HG03565 (cell line): ENCODE results near the gene CUEDC2.

Experiments
- ATAC-seq: cut with Tn5 transposase; IDR thresholded peaks from one replicate; pipeline ENCODE4 v1.9.1; 2021; ENCODE audit warnings: mild to moderate bottlenecking, moderate library complexity; ENCODE audit not compliant: unreplicated experiment

Gene CUEDC2

DNA sequence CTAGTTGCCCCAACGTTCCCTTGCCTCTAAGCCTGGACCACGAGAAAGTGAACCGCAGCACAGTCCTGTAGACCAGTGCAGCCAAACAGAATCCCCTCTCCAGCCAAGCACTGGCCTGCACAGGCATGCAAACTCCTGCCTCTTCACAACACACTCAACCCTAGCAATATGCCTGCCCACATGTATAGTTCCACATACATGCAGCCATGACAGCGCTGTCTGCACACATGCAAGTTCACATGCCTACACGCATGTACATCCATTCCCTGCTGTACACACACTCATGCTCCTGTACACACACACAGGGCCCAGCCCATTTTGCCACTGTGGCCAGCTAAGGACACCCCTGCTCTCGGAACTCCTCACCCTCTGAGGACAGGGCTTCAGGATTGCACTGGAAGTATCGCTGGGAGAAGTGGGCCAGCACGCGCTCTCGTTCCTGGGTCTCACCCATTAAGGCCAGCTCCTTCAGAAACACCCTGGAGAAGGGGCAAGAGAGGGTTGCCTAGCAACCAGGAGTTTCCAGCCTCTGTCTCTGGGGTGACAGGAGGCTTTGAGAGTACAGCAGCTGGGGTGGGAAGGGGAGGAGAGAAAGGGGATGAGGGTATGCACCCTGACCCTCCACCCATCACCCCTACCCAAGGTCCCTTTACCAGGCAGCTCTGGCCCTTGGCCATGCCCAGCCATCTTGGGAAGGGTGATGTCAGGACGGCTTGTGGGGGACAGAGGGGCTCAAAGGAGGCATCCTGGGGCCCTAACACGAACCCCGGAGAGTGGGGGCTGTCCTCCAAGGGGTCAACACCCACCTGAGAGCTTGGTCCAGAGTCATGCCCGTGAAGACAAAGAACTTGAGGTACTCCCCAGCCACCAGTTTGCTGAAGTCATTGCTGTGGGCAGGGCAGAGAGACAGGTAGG, 20.8 kb downstream of the CUEDC2 start:
- ATAC-seq = no peak

DNA sequence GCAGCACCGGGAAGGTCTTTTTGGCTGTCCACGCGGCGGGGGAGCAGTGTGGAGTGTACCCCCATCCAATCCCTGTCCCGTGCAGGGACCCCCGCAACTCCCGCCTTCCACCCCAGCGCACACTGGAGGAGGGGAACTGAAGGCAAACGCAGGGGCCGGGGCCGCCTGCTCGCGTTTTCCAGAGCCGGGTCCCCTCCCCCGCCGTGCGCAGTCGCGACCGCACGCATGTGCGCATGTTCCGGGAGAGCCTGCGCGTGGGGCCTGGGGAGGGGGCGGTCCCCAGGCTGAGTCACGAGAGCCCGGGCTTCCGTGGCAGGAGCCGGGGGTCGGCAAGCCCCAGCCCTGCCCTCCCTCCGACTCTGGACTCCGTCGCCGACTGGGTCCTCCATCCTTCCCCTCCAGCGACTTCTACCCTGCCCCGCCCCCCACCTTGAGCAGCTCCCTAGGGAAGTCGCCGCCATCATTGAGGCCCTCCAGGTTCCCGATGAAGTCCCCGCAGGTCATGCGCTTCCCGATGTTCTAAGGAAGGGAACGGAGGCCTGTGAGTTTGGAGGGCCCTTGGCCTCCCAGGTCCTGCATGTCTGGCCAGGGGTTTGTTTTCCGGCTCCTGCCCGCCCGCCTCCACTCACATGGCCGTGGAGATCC, 21.8 kb downstream of the CUEDC2 start:
- ATAC-seq = no peak

DNA sequence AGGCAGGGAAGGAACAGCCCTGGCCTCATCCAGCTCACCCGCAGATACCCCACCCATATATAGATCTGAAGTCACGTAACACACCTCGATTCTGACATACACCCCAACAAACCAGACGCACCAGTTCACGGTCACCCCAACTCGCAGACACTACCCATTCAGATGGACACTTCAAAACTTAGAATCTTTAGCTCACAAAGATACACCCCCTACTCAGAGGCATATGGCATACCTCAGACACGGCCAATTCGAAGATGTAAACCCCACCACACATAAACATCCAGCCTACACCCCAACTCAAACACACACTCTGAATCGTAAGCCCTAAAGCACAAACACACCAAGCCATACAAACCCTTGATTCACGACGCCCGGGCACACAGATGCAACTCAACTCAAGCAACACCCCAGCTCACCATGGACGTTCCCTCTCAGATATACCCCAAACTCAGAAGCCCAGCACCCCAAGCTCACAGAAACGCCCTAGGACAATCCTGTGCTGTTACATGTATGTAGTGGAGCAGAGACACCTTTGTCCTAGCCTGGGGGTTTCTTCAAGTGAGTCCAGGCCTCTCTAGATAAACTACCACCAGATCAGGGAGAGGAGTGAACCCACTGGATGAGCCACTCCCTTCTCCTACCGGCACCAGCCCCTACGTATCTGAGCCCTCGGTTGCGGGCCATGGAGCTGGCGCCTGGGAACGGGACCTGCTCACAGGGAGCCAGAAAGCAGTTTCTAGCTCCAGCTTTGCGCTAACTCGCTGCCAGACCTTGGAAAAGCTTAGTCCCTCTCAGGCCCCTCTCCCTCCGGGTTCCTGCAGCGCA, 22.6 kb downstream of the CUEDC2 start:
- ATAC-seq = no peak

DNA sequence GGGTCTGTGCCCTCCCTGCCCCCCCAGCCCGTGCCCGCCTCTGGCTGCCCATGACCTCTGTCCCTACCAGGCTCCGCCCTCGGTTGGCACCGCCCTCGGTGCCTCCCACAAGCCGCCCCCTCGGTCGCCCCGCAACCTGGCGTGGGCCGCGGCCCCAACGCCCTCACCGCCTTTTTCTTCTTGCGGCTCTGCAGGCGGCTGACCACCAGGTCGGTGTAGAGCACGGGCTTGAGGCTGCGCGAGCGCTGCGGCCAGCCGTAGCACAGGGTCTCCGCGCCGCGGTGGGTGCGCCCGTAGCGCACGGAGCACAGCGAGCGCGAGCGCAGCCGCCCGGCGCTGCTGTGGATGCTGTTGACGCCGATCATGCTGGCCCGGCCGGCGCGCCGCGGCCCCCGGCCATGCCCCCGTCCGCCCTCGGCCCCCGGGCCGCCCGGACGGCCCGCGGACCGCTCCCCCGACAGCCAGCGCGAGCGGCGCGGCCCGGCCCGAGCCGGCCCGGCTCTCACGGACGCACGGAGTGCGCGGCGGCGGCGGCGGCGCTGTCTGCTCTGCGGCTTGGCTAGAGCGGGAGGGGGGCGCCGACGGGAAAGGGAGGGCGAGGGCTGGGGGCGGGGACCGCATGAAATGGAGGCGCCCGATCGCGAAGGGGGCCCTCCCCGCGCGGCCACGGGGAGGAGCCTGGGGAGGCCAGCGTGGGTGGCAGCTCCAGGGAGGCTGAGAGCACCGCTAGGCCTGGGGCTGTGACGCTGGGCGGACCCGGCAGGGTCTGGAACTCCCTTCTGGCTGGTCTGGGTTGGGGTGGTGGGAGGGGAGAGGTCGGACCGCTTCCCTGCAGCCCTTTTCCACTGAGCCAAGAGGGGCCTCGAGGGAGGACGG, 23.4 kb downstream of the CUEDC2 start:
- no peak for ATAC-seq

DNA sequence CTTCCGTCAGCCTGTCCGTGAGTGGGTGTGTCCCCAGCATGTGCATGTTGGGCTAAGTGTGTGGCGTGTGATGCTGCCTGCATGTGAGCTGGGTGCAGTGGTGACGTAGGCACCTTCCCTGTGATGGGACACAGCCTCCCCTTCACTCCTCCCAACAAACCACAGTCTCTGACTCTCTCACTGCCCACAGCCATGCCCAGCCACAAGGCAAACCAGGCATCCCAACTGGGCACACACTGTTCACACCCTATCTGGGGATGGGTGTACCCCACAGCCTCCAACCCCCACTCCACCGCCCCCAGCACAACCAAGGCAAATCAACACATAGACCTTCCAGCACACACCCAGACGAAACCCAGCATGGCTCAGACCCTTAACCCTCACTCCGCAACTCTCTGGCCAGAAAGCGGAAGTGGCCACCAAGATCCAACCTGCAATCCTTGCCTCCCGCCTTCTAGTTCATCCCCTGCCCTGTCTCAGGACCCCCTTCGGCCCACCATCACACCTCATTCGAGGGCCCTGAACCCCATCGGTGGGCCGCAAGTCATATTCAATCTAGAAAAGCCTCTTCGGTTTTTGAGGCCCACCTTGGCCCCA, 24.1 kb downstream of the CUEDC2 start:
- no peak for ATAC-seq

DNA sequence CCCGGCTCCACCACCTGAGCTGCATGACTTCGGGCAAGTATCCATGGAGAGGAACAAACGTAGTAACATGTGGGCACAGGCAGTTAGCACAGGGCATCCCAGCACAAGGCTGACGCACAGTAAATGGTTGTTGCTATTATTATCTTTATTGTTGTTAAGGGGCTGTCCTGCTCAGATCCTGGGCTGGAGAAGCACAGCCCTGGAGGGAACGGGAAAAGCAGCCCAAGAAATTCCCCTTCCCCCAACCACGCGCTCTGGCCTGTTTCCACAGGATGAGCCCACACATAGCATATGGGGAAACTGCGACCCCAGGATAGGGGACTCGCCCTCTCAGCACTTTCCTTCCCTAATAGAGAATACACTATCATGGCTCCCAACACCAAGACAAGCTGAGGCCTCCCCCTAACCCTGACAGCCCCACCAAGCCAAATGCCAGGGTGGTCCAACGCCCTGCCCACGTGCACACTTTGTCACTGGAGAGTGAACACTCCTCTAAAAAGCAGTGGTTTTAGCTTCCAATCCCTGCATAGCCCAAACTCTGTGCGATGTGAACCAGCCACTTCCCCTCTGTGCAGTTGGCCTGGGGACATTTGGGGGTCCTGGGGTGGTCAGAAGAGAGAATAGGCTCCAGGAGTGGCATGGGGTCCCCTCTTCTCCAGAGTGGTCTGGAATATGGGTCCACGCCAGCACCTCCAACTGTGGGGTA, 24.8 kb downstream of the CUEDC2 start:
- ATAC-seq = no peak

DNA sequence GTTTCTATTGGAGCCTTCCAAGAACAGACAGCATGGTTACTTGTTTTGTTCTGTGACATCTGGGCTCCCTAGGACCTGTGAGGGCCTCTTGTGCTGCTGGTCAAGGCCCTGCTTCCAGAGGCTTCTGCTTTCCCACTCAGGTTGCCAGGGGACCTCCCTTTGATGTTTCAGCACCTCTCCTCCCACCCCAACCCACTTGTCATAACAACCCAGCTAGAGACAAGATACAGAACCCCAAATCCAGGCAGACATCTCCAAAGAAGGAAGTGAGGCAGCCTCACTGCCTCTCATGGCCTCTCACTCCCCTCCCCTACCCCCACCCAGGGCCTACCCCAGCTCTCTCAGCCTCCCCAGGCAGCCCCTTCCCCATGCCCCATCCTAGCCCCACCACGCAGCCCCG, 25.6 kb downstream of the CUEDC2 start:
- no peak for ATAC-seq

DNA sequence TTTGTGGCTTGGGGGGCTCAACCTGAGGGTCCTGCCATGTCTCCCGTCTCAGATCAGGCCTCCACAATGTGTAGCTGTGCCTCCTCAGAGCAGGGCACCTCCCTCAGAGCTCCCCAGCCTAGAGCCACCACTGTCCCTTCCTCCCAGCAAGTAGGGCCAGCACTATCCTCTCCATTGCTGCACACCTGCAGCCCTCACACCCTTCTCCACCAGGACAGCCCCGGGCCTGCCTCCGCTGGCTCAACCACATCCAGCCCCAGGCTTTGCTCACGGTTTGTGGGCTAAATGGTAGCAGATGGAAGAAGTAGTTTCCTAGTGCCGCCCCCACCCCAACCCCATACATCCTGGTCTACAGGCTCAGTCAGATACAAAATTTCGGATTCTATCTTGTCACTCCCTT, 26.7 kb downstream of the CUEDC2 start:
- no peak for ATAC-seq

DNA sequence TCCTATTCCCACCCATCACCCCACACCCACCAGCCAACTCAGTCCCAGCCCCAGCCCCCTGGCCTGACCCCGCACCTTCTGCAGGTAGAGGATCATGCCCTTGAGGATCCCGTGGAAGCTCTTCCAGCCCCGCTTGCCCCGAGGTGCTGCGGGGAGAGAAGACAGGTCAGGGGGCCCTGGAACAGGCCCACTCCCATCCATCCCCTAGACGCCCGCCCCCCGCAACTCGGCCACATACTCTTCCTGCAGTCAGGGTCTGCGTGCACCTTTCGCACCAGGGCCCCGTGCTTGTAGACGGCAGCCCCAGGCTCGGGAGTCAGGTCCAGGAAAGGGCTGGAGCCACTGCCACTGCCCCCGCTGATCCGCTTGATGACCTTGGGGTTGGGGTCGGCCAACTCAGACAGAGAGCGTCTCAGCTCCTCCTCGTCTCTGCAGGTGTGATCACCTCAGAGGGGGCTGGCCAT, 27.2 kb downstream of the CUEDC2 start:
- ATAC-seq = no peak

DNA sequence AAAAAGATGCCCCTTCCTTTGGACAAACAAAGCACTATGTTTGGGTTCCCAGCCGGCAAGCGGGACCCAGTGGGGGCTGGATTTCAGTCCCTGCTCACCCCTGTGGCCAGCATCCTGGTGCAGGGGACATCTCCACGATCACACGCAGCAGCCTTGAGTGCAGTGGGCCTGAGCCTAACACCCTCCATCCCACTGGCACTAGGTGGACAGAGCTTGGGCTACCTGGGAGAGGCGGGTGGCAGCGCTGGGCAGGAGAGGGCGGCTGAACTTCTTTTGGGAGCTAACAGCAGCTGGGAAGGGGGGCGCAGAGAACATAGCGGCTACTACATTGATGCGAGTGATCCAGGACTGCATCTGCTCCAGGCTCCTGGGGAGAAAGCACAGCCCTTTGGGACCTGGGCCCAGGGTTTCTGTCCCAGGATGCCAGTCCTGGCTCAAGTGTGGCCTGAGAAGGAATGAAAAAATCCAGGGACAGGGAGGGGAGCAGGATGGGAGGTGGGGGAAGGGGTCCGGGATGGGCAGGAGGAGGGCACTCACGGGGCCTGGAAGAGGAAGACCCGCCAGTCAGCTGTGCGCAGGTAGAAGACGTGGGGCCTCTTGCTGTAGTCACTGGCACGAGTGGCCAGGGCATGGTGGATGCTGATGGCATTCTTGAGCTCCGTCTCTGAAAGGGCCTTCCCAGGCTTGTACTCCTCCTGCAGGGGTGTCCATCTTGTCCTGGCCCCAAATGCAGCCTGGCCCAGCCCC, 27.8 kb downstream of the CUEDC2 start:
- no peak for ATAC-seq

DNA sequence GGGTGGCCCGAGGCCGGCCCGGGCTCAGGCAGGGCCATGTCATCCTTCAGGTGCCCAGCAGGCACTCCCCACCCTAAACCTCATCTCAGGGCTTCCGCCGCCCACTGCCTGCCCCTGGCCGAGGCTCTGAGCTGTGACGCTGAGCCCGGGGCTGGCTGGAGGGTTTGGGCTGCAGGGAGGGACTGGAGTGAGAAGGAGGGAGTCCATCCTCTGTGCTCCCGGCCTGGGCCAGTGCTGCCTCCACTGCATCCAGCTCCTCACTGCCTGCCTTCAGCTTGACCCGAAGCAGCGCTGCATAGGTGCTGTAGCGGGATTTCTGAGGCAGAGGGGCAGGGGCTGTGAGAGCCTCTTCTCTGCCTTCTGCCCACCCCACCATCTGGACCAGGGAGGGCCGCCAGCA, 29.3 kb downstream of the CUEDC2 start:
- no peak for ATAC-seq

DNA sequence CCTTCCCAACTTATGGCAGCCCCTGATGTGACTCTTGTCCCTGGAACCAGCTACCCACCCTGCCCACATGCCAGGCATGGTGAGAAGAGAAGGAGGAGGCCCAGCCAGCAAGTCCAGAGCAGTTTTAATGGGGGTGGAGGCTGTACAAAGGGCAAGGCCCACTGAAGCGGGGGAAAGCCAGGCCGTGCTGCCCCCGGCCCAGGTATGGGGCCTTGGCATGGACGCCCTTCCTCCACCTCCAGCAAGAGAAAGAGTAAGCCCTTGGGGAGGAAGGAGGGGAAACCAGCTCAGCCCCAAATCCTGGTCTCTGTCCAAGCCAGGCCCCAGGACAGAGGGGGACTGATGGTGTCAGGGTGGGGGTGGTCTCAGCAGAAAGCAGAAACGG, 29.9 kb downstream of the CUEDC2 start:
- ATAC-seq = no peak

DNA sequence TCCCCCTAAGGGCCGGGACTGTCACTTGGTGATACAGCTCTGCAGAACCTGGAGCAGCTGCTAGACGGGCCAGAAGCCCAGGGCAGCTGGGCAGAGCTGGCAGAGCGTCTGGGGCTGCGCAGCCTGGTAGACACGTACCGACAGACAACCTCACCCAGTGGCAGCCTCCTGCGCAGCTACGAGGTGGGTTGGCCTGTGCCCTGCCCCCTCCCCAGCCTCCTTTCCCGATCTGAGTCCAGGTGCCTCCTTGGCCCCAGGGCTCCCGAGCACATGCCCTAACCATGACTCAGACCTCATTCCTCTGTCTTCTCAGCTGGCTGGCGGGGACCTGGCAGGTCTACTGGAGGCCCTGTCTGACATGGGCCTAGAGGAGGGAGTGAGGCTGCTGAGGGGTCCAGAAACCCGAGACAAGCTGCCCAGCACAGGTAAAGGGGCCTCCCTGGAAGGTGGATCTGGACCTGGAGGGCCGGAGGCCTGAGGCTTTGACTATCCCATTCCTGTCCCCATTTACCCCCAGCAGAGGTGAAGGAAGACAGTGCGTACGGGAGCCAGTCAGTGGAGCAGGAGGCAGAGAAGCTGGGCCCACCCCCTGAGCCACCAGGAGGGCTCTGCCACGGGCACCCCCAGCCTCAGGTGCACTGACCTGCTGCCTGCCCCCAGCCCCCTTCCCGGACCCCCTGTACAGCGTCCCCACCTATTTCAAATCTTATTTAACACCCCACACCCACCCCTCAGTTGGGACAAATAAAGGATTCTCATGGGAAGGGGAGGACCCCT, 30.5 kb downstream of the CUEDC2 start:
- ATAC-seq = no peak

DNA sequence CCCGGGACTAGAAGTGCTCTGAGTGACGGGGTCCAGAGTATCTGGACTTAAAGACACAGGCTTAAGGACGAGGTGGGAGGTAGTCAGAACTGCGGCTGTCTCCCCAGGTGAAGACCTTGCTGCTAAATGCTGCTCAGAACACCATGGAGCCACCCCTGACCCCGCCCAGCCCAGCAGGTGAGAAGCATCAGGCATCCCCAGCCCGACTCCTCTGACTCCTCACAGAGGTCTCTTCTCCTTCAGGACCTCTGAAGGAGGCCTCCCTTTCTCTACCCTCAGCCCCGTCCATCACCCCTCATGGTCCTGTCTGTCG, 31.1 kb downstream of the CUEDC2 start:
- no peak for ATAC-seq

DNA sequence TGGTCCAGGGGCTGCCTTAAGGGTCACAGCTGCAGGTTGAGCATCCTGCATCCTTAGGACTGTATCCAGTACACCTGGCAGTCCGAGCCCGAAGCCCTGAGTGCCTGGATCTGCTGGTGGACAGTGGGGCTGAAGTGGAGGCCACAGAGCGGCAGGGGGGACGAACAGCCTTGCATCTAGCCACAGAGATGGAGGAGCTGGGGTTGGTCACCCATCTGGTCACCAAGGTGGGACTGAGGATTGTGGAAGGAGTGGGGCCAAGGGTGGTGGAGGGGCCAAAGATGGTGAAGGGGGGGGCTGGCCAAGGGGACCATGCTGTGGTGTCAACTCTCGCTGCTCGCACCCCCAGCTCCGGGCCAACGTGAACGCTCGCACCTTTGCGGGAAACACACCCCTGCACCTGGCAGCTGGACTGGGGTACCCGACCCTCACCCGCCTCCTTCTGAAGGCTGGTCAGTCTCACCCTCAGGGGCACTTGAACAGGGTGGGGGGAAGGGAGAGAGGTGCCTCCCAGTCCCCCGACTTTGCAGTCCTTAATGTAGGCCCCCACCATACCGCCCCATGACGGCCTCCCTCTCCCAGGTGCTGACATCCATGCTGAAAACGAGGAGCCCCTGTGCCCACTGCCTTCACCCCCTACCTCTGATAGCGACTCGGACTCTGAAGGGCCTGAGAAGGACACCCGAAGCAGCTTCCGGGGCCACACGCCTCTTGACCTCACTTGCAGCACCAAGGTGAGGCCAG, 31.6 kb downstream of the CUEDC2 start:
- no peak for ATAC-seq

DNA sequence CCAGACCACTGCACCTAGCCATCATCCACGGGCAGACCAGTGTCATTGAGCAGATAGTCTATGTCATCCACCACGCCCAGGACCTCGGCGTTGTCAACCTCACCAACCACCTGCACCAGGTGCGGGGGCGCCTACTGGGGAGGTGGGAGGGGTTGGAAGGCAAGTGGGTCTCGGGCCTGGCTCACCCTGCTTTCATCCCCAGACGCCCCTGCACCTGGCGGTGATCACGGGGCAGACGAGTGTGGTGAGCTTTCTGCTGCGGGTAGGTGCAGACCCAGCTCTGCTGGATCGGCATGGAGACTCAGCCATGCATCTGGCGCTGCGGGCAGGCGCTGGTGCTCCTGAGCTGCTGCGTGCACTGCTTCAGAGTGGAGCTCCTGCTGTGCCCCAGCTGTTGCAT, 32.3 kb downstream of the CUEDC2 start:
- ATAC-seq = no peak

DNA sequence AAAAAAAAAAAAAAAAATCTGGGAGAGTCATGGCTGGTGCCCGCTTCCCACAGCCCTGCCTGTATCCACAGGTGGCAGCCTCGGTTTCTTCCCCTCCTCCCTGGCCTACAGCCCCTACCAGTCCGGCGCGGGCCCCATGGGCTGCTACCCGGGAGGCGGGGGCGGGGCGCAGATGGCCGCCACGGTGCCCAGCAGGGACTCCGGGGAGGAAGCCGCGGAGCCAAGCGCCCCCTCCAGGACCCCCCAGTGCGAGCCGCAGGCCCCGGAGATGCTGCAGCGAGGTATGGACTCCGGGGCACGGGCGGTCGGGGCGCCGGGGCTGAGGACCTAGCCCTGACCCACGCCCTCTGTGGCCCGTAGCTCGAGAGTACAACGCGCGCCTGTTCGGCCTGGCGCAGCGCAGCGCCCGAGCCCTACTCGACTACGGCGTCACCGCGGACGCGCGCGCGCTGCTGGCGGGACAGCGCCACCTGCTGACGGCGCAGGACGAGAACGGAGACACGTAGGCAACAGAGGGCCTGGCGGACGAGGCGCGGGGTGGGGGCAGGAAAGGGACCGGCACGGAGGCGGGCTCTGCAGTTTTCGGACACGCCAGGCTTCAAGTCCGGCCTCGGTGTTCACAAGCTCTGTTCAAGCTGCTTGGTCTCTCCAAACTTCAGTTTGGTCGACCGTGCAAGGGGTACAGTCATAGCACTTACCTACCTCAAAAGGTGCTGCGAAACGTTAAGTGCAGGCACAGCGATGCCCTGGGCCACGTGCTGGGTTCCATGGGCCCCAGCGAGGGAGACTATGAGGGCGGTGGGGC, 33.0 kb downstream of the CUEDC2 start:
- peak; percentile 39 for ATAC-seq
